ENCODE results near the gene GJA4.

The GJA4 gene

DNA sequence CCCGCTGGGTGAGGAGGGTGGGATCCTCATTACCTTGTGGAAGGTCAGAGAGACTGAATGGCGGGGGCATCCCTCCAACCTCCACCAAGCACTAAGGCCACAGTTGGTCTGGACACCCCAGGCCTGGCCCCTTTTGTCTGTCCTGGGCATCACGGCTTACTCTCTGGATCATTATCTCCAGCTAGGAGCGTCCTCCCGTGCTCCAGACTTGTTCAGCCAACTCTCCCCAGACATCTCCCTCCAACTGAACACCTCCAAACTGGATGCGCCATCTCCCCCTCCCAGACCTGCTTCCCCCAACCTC lies 45.2 kb upstream of the GJA4 start:
- H3K4me3 ChIP-seq (ENCODE audit: low read depth, low read length), result no peak overlapping the region
- TF ChIP-seq, protein P1, sequence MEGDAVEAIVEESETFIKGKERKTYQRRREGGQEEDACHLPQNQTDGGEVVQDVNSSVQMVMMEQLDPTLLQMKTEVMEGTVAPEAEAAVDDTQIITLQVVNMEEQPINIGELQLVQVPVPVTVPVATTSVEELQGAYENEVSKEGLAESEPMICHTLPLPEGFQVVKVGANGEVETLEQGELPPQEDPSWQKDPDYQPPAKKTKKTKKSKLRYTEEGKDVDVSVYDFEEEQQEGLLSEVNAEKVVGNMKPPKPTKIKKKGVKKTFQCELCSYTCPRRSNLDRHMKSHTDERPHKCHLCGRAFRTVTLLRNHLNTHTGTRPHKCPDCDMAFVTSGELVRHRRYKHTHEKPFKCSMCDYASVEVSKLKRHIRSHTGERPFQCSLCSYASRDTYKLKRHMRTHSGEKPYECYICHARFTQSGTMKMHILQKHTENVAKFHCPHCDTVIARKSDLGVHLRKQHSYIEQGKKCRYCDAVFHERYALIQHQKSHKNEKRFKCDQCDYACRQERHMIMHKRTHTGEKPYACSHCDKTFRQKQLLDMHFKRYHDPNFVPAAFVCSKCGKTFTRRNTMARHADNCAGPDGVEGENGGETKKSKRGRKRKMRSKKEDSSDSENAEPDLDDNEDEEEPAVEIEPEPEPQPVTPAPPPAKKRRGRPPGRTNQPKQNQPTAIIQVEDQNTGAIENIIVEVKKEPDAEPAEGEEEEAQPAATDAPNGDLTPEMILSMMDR (IDR thresholded peaks at IDR 0.05; ENCODE audit: insufficient read depth, low read depth, low read length, missing control alignments), result no peak
- no peak for DNase-seq (ENCODE audit: low read depth)

DNA sequence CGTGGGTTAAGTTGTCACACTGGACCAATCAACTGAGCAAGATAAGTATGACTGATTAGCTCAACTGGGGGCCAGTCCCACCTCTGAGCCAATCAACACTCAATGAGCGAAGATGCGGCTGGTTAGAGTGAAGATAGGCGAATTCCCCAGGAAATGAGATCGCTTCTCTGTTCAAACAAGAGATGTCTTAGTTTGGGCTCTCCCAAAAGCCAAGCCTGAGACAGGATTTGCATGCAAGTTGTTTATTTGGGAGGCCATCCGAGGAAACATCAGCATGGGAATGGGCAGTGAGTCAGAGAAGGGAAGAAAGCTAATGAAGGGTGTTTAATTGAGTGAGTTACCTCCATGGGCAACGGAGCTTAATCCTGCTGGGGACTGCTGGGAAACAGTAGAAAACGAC lies 42.8 kb upstream of the GJA4 start:
- TF ChIP-seq, protein P1 (IDR thresholded peaks at IDR 0.05; ENCODE audit: insufficient read depth, low read depth, low read length, missing control alignments), result no peak
- DNase-seq (ENCODE audit: low read depth), result no peak
- no peak overlapping the region for H3K4me3 ChIP-seq (ENCODE audit: low read depth, low read length)

DNA sequence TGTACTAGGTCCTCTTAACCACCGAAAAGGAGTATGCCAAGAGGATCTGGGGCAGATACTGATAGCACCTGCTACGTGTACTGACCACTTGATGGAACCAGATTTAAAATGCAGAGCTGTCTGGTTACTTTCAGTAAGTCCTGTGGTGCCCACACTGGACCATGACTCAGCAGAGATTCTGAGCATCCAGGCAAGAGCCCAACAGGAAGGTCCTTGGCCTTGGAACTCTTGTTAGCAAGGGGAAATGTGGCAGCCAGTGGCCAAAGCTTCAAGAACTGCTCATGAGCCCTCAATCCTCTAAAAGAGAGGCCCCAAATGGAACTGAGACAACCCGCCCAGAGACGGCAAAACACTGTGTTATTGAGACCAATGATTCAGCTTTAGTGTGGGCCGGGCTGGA lies 42.2 kb upstream of the GJA4 start:
- DNase-seq (ENCODE audit: low read depth), result no peak
- H3K4me3 ChIP-seq (ENCODE audit: low read depth, low read length), result no peak overlapping the region
- TF ChIP-seq, protein P1 (IDR thresholded peaks at IDR 0.05; ENCODE audit: insufficient read depth, low read depth, low read length, missing control alignments), result no peak

DNA sequence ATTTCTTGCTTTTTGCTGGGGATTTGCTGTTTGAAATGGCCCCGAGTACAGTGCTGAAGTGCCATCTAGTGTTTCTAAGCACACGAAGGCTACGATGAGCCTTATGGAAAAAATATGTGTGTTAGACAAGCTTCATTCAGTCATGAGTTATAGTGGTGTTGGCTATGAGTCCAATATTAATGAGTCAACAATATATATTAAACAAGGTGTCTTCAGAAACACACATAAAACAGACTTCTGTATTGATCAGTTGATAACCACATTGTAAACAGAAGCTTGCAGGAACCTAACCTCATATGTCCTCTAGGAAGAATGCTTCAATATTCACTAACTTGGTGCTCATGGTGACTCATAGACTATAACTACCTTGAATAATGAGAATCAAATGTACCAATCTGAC lies 39.6 kb upstream of the GJA4 start:
- TF ChIP-seq, protein P1 (IDR thresholded peaks at IDR 0.05; ENCODE audit: insufficient read depth, low read depth, low read length, missing control alignments), result no peak
- H3K4me3 ChIP-seq (ENCODE audit: low read depth, low read length), result no peak overlapping the region
- DNase-seq (ENCODE audit: low read depth), result no peak

DNA sequence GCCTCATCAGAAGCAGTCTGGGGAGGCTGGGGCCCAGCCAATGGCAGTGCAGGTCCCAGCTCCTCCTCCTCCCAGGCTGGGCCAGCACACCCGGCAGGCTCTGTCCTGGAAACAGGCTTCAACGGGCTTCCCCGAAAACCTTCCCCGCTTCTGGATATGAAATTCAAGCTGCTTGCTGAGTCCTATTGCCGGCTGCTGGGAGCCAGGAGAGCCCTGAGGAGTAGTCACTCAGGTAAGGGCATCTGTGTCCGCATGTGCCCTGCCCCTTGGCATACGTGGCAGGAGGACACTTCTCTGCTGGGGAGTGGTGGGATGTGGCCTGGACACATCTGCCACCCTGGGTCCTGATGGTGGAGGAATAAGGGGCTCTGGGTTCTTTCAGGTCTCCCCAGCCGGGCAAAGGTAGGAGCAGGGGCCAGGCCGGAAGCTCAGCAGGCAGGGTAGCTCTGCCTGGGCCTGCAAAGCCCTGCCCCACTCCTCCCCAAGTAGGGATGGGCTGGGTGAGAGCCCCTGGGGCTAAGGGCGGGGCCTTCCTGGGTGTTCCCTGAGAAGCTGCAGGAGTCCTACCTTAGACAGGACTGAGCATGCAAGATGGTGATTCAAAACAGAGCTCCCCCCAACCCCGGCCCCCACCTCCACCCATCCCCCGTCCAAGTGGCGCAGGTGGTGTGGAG lies 37.7 kb upstream of the GJA4 start, which contains the start of gene GJB5:
Gene GJB5 (plus strand): TSS at position 84 of the 674 bp plus-strand sequence. CDS start 2,284 bp downstream, outside the sequence.
- no peak within 1 kb of the TSS for H3K4me3 ChIP-seq (ENCODE audit: low read depth, low read length)
- no peak for DNase-seq (ENCODE audit: low read depth)
- TF ChIP-seq, protein P1 (IDR thresholded peaks at IDR 0.05; ENCODE audit: insufficient read depth, low read depth, low read length, missing control alignments), result no peak

DNA sequence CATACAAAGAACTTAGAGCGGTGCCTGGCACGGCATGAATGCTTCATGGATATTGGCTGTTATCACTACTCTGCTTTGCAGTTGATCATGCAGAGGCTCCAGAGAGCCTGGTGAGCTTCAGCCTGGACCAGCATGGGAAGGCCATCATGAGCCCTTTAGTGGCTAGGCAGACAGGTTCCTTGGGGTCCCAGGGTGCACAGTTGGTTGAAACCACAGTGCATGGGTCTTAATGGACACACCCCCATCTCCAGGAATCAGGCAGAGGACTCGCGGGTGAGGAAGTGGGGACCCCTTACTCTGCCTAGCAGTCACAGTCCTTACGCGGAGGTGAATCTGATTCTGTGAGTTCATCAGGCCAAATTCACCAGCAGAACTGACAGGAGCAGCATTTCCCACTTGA lies 36.8 kb upstream of the GJA4 start:
- H3K4me3 ChIP-seq (ENCODE audit: low read depth, low read length), result no peak overlapping the region
- TF ChIP-seq, protein P1 (IDR thresholded peaks at IDR 0.05; ENCODE audit: insufficient read depth, low read depth, low read length, missing control alignments), result no peak
- DNase-seq (ENCODE audit: low read depth), result no peak

DNA sequence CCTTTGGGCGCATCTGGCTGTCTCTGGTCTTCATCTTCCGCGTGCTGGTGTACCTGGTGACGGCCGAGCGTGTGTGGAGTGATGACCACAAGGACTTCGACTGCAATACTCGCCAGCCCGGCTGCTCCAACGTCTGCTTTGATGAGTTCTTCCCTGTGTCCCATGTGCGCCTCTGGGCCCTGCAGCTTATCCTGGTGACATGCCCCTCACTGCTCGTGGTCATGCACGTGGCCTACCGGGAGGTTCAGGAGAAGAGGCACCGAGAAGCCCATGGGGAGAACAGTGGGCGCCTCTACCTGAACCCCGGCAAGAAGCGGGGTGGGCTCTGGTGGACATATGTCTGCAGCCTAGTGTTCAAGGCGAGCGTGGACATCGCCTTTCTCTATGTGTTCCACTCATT lies 35.4 kb upstream of the GJA4 start:
- TF ChIP-seq, protein P1 (IDR thresholded peaks at IDR 0.05; ENCODE audit: insufficient read depth, low read depth, low read length, missing control alignments), result no peak
- DNase-seq (ENCODE audit: low read depth), result no peak
- H3K4me3 ChIP-seq (ENCODE audit: low read depth, low read length), result no peak overlapping the region

Measured in GM12865 (cell line).